A549 (cell line): Measurements from ENCODE around the gene LGR4. TPM values are rescaled to one million over a fixed set of nuclear protein-coding genes. Genes with fewer than 3 reads are reported as not detected.

Experiments used
- ATAC-seq, 2 experiments: fragments of 200-7000 bp in 1 of 2; fragments of >200 bp in 1 of 2; cut with Nextera tagmentation in 1 of 2; cut with Tn5 transposase in 1 of 2; 3 replicates each; pipeline versions ENCODE4 v1.8.0 to v1.9.1; 2018 to 2020; ENCODE audit warnings: mild to moderate bottlenecking in 1 of 2, moderate library complexity in 1 of 2
- CTCF ChIA-PET: fragments of 300-600 bp; sonication (Branson Sonifier 250); formaldehyde crosslinking; extraction: SDS; loops from one replicate; lab custom pipeline; 2021; ENCODE audit warnings: antibody characterized with exemption, inconsistent platforms; lab: Yijun Ruan, JAX
- POLR2A ChIA-PET: fragments of 350-600 bp; formaldehyde crosslinking; extraction: SDS; loops from one replicate; lab custom pipeline; 2021; ENCODE audit warnings: antibody characterized with exemption, inconsistent platforms; lab: Yijun Ruan, JAX
- DNase-seq, 2 experiments: peaks; one replicate each; pipeline versions ENCODE4 v3.0.0 to v3.0.0-alpha.2; 2011 to 2016; ENCODE audit warnings: low read depth in 1 of 2, low spot score in 1 of 2
- FAIRE-seq: peaks from 2 replicates; lab custom pipeline; 2011; peaks lifted over from hg19 to GRCh38; lab: Jason Lieb, UNC
- H3K27ac ChIP-seq, 2 experiments: fragments of >200 bp; sonication (Bioruptor Twin); formaldehyde crosslinking; 3 replicates each; pipeline ENCODE4 v1.5.1; 2016 to 2017
- H3K4me1 ChIP-seq: fragments of >200 bp; sonication (Bioruptor Twin); formaldehyde crosslinking; 3 replicates; pipeline ENCODE4 v1.6.1; 2016
- H3K4me2 ChIP-seq: fragments of >200 bp; sonication (Bioruptor Twin); formaldehyde crosslinking; 3 replicates; pipeline ENCODE4 v1.6.1; 2016
- H3K4me3 ChIP-seq: fragments of >200 bp; sonication (Bioruptor Twin); formaldehyde crosslinking; 3 replicates; pipeline ENCODE4 v1.5.1; 2016
- H3K9me3 ChIP-seq: fragments of >200 bp; sonication (Bioruptor Twin); formaldehyde crosslinking; 3 replicates; pipeline ENCODE4 v1.6.1; 2016
- BHLHE40 ChIP-seq: IDR thresholded peaks from 2 replicates; pipeline ENCODE4 v1.6.1; 2012; ENCODE audit warnings: low read depth, low read length, inconsistent platforms
- CBX8 ChIP-seq: fragments of 200-600 bp; sonication (generic); IDR thresholded peaks from 2 replicates; pipeline ENCODE4 v1.6.1; 2016
- CEBPB ChIP-seq, 2 experiments: fragments of >200 bp in 1 of 2; sonication (Bioruptor Twin) in 1 of 2; formaldehyde crosslinking in 1 of 2; IDR thresholded peaks; 2 replicates each; pipeline ENCODE4 v1.6.1; 2012 to 2016
- ESRRA ChIP-seq: fragments of 150-350 bp; IDR thresholded peaks from 2 replicates; pipeline ENCODE4 v1.6.1; 2014; ENCODE audit warnings: mild to moderate bottlenecking, low read length, borderline replicate concordance
- FOSL2 ChIP-seq, 2 experiments: fragments of 450-650 bp in 1 of 2; fragments of >200 bp in 1 of 2; sonication (Bioruptor Twin) in 1 of 2; formaldehyde crosslinking; IDR thresholded peaks; 2 replicates each; pipeline versions ENCODE4 v1.5.0 to v1.6.1; 2016 to 2020; ENCODE audit warnings: mild to moderate bottlenecking in 1 of 2, moderate library complexity in 1 of 2
- GATA3 ChIP-seq: IDR thresholded peaks from 2 replicates; pipeline ENCODE4 v1.6.1; 2012; ENCODE audit warnings: borderline replicate concordance
- HOXB13 ChIP-seq: fragments of 250-450 bp; sonication (Bioruptor Pico); IDR thresholded peaks from 2 replicates; pipeline ENCODE4 v1.5.0; 2020; ENCODE audit warnings: low read depth, mild to moderate bottlenecking, moderate library complexity
- MAFK ChIP-seq: fragments of 450-650 bp; IDR thresholded peaks from 2 replicates; pipeline ENCODE4 v1.6.1; 2014; ENCODE audit not compliant: partially characterized antibody
- MAZ ChIP-seq: fragments of 150-350 bp; IDR thresholded peaks from 2 replicates; pipeline ENCODE4 v1.6.1; 2014; ENCODE audit warnings: antibody characterized with exemption, low read depth, low read length, borderline replicate concordance
- RAD21 ChIP-seq, 2 experiments: fragments of >200 bp in 1 of 2; sonication (Bioruptor Twin) in 1 of 2; formaldehyde crosslinking in 1 of 2; IDR thresholded peaks in 1 of 2; conservative IDR thresholded peaks in 1 of 2; 2 replicates in 1 of 2; 3 replicates in 1 of 2; pipeline ENCODE4 v1.6.1; 2012 to 2018; ENCODE audit warnings: inconsistent platforms in 1 of 2
- RNF2 ChIP-seq: fragments of 200-600 bp; sonication (generic); IDR thresholded peaks from 2 replicates; pipeline ENCODE4 v1.6.1; 2016; ENCODE audit warnings: low read depth, mild to moderate bottlenecking, antibody characterized with exemption, moderate library complexity, borderline replicate concordance
- TFCP2L1 ChIP-seq: fragments of 250-450 bp; sonication (Bioruptor Pico); IDR thresholded peaks from 2 replicates; pipeline ENCODE4 v1.5.0; 2021; ENCODE audit warnings: mild to moderate bottlenecking
- TP53 ChIP-seq: fragments of 250-450 bp; sonication (Bioruptor Pico); IDR thresholded peaks from 2 replicates; pipeline ENCODE4 v1.5.0; 2021; ENCODE audit warnings: mild to moderate bottlenecking, moderate library complexity
- WGBS: methylation state at CpG from one replicate; pipeline ENCODE4 v1.1.6; 2017; ENCODE audit errors: missing lambda C conversion rate; 5-methylcytosine and 5-hydroxymethylcytosine counted together
- polyA plus RNA-seq, 4 experiments: library from polyadenylated mRNA; depleted of rRNA in 3 of 4; stranded (reverse); fragments of >200 nt; fragmentation: RNase III in 1 of 4; extraction: RNeasy Plus Mini Kit Qiagen cat#74134 plus additional on column Dnase treatment in 1 of 4; gene quantifications; 2 replicates in 3 of 4; 3 replicates in 1 of 4; pipeline ENCODE4 v1.2.3, GENCODE V29; 2011 to 2017
- TF ChIP-seq, protein P1 (sequence below): fragments of >200 bp; sonication (Bioruptor Twin); formaldehyde crosslinking; IDR thresholded peaks from 2 replicates; pipeline ENCODE4 v1.6.1; 2016
- TF ChIP-seq, protein P2 (sequence below): fragments of 200-600 bp; sonication (generic); IDR thresholded peaks from 2 replicates; pipeline ENCODE4 v1.6.1; 2016; ENCODE audit warnings: antibody characterized with exemption, mild to moderate bottlenecking, moderate library complexity
- TF ChIP-seq, protein P3 (sequence below): fragments of 250-450 bp; sonication (Bioruptor Pico); IDR thresholded peaks from 2 replicates; pipeline ENCODE4 v1.5.0; 2021; ENCODE audit warnings: mild to moderate bottlenecking, moderate library complexity, borderline replicate concordance
- TF ChIP-seq, protein P4 (sequence below): fragments of >200 bp; sonication (Bioruptor Twin); formaldehyde crosslinking; IDR thresholded peaks from 3 replicates; pipeline ENCODE4 v1.5.1; 2016

Gene LGR4
- polyA plus RNA-seq, 2 of the 4 experiments (the other 2 are of a cell fraction): 41.2 to 130 TPM

DNA sequence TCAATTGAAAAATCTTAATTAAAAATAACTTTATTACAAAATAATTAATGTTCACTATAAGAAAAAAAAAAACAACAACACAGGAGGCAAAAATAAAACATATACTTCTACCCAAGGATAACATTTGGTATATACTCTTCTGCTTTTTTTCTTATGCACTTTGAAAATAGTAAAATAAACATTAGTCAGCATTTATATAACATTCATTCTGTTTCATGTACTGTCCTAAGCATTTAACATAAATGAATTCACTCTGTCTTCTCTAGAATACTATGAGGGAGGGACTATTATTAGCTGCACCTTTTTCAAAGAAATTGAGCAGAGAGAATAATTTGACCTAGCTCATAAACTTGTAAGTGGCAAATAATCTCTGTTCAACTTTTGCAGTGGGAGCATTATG lies 61.3 kb downstream of the LGR4 start:
- ChIA-PET CTCF (no interaction called here), POLR2A (no interaction called here)
- Histone ChIP-seq H3K9me3 (no peaks in the 10 kb centered on the region), H3K27ac (no peak overlapping the region), H3K4me2 (0 out of 3 replicates have a peak overlapping the region, but pooled peaks have one; percentile 5), H3K4me3 (no peak overlapping the region), H3K4me1 (peaks cover 77% of the 10 kb centered on the region)
- ATAC-seq (no peak), DNase-seq (no peak), FAIRE-seq (no peak)
- TF ChIP-seq MAFK (peak; percentile 95), CBX8 (no peak)

DNA sequence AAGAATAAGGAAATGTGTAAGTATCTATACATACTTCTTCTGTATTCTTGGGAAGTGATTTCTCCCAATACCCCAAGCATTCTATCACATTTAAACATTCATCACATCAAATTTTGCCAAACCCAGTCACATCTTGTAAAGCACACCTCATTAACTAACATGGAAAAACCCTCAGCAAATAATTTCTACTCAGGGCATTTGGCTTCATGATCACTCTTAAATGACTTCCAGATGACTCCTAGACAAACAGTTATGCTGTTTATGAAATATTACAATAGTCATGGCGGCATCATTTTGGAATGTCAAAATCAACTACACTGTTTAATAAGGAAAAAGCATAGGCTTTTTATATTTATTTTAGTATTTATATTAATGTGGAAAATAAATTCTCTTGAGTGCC lies 62.3 kb downstream of the LGR4 start:
- no peaks in the 10 kb centered on the region for H3K9me3 ChIP-seq
- ChIA-PET POLR2A (no interaction called here), CTCF (no interaction called here)
- no peak overlapping the region for H3K4me3 ChIP-seq
- no peak for TF ChIP-seq TFCP2L1 (CRISPR knock-in tag)
- TF ChIP-seq RAD21 (conservative IDR thresholded peaks at IDR 0.05 in 1 of 2, IDR thresholded peaks at IDR 0.05 in 1 of 2): no peak
- no peak for TF ChIP-seq FOSL2 (IDR thresholded peaks at IDR 0.05)
- TF ChIP-seq FOSL2 (CRISPR knock-in tag; IDR thresholded peaks at IDR 0.05): no peak
- TF ChIP-seq BHLHE40: no peak
- TF ChIP-seq GATA3: no peak
- no peak for TF ChIP-seq CEBPB (IDR thresholded peaks at IDR 0.05)
- TF ChIP-seq, protein P1, sequence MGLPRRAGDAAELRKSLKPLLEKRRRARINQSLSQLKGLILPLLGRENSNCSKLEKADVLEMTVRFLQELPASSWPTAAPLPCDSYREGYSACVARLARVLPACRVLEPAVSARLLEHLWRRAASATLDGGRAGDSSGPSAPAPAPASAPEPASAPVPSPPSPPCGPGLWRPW: no peak
- no peak for TF ChIP-seq ESRRA
- ATAC-seq: no peak
- no peak overlapping the region for H3K27ac ChIP-seq
- H3K4me2 ChIP-seq: no peak overlapping the region
- 95% methylated on average over 1 of the region's 1 CpG for WGBS
- DNase-seq: no peak
- peaks cover 72% of the 10 kb centered on the region for H3K4me1 ChIP-seq
- no peak for FAIRE-seq

DNA sequence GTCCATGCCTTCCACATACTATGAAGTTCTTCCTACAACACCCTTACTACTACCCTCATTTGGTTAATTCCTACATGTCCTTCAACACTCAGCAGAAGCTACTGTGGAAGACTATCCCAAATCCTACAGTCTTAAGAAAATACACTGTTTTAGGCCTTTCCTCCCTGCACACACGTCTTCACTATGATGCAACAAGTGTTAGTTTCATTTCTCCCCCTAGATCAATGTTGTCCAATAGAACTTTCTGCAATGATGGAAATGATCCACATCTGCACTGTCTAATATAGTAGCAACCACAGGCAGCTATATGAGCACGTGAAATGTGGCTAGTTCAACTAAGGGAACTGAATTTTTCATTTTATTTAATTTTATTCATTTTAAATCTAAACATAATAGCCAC lies 62.8 kb downstream of the LGR4 start:
- no peak for TF ChIP-seq RNF2
- TF ChIP-seq, protein P2, sequence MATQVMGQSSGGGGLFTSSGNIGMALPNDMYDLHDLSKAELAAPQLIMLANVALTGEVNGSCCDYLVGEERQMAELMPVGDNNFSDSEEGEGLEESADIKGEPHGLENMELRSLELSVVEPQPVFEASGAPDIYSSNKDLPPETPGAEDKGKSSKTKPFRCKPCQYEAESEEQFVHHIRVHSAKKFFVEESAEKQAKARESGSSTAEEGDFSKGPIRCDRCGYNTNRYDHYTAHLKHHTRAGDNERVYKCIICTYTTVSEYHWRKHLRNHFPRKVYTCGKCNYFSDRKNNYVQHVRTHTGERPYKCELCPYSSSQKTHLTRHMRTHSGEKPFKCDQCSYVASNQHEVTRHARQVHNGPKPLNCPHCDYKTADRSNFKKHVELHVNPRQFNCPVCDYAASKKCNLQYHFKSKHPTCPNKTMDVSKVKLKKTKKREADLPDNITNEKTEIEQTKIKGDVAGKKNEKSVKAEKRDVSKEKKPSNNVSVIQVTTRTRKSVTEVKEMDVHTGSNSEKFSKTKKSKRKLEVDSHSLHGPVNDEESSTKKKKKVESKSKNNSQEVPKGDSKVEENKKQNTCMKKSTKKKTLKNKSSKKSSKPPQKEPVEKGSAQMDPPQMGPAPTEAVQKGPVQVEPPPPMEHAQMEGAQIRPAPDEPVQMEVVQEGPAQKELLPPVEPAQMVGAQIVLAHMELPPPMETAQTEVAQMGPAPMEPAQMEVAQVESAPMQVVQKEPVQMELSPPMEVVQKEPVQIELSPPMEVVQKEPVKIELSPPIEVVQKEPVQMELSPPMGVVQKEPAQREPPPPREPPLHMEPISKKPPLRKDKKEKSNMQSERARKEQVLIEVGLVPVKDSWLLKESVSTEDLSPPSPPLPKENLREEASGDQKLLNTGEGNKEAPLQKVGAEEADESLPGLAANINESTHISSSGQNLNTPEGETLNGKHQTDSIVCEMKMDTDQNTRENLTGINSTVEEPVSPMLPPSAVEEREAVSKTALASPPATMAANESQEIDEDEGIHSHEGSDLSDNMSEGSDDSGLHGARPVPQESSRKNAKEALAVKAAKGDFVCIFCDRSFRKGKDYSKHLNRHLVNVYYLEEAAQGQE: peak; percentile 40; the same call in 1 of the 2 replicates
- TF ChIP-seq, all 56 proteins: peak for 1
- Histone ChIP-seq H3K4me2 (no peak overlapping the region), H3K27ac (no peak overlapping the region), H3K9me3 (no peaks in the 10 kb centered on the region), H3K4me3 (no peak overlapping the region), H3K4me1 (peaks cover 72% of the 10 kb centered on the region)
- CTCF ChIA-PET: no interaction called here
- FAIRE-seq: no peak
- WGBS: 79% methylated on average over 2 of the region's 2 CpGs
- POLR2A ChIA-PET: no interaction called here
- ATAC-seq: no peak
- DNase-seq: no peak

DNA sequence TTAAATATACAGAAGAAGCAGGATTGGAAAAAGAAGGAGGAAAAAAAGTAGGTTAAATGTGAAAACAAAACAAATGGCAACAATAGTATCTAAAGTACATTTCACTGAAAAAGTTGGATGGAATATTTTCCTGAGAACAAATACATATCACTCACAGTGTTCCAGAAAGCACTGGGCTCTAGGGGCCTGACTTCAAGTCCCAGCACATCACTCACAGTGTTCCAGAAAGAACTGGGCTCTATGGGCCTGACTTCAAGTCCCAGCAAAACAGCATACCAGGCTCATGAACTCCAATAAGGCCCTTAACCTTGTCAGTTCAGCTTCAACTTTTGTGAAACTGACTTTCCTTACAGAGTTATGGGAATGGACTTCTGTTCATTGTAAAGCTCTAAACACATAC lies 63.5 kb downstream of the LGR4 start:
- no peak for FAIRE-seq
- Histone ChIP-seq H3K27ac (peak overlapping the region in 1 of 2 experiments; percentile 35; a peak in 1 of 6 replicates), H3K4me1 (peaks cover 76% of the 10 kb centered on the region), H3K4me3 (no peak overlapping the region), H3K4me2 (no peak overlapping the region), H3K9me3 (no peaks in the 10 kb centered on the region)
- TF ChIP-seq, protein P3, sequence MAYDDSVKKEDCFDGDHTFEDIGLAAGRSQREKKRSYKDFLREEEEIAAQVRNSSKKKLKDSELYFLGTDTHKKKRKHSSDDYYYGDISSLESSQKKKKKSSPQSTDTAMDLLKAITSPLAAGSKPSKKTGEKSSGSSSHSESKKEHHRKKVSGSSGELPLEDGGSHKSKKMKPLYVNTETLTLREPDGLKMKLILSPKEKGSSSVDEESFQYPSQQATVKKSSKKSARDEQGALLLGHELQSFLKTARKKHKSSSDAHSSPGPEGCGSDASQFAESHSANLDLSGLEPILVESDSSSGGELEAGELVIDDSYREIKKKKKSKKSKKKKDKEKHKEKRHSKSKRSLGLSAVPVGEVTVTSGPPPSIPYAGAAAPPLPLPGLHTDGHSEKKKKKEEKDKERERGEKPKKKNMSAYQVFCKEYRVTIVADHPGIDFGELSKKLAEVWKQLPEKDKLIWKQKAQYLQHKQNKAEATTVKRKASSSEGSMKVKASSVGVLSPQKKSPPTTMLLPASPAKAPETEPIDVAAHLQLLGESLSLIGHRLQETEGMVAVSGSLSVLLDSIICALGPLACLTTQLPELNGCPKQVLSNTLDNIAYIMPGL: no peak
- TF ChIP-seq TP53 (CRISPR knock-in tag): no peak
- TF ChIP-seq, protein P4, sequence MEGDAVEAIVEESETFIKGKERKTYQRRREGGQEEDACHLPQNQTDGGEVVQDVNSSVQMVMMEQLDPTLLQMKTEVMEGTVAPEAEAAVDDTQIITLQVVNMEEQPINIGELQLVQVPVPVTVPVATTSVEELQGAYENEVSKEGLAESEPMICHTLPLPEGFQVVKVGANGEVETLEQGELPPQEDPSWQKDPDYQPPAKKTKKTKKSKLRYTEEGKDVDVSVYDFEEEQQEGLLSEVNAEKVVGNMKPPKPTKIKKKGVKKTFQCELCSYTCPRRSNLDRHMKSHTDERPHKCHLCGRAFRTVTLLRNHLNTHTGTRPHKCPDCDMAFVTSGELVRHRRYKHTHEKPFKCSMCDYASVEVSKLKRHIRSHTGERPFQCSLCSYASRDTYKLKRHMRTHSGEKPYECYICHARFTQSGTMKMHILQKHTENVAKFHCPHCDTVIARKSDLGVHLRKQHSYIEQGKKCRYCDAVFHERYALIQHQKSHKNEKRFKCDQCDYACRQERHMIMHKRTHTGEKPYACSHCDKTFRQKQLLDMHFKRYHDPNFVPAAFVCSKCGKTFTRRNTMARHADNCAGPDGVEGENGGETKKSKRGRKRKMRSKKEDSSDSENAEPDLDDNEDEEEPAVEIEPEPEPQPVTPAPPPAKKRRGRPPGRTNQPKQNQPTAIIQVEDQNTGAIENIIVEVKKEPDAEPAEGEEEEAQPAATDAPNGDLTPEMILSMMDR: no peak
- no peak for TF ChIP-seq HOXB13
- TF ChIP-seq MAZ: no peak
- ATAC-seq: peak in 1 of 2 experiments; percentile 21; a peak in 1 of 6 replicates
- ChIA-PET POLR2A (no interaction called here), CTCF (no interaction called here)
- no peak for DNase-seq
